SKM-1 (cell line): Measurements from ENCODE around the gene VMAC.
A peak's percentile ranks its signal among the peaks of the same experiment; 100 is the strongest.
"Not testable (repeated sequence)": the region's sequence is repeated elsewhere in the genome, so short reads cannot be mapped to it uniquely, and the experiment has no call there.

ENCODE experiments used
- DNase-seq: peaks from one replicate; lab custom pipeline; 2025; ENCODE audit not compliant: unreplicated experiment; lab: John Stamatoyannopoulos, UW

Gene VMAC

GRCh38 chr19:5904352-5905113 lies at the start of gene VMAC:
Gene VMAC, plus strand, starts transcription at chr19:5904872. Its CDS starts 19 bp downstream, at chr19:5904891.
- DNase-seq: peak; percentile 100

GRCh38 chr19:5855151-5855550 lies 49.5 kb upstream of the VMAC start:
- not testable (repeated sequence) for DNase-seq

DNA sequence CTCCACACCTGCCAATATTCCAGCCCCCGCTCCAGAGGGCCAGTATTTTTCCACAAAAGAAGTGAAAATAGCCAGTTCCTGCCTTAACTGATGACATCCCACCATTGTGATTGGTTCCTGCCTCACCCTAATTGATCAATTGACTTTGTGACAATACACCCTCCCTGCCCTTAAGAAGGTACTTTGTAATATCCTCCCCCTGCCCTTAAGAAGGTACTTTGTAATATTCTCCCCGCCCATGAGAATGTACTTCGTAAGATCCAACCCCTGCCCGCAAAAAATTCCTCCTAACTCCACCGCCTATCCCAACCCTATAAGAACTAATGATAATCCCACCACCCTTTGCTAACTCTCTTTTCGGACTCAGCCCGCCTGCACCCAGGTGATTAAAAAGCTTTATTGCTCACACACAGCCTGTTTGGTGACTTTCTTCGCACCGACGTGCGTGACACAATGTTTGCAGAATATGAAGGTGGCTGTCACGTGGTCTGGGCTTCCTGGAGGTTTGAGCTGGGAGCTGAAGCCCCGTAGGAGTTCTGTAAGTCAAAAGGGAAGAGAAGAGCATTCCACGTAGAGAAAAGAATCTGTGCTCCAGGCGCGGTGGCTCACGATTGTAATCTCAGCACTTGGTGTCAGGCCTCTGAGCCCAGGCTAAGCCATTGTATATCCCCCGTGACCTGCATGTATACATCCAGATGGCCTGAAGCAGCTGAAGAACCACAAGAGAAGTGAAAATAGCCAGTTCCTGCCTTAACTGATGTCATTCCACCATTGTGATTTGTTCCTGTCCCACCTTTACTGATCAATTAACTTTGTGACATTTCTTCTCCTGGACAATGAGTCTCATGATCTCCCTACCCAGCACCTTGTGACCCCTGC lies 47.2 kb upstream of the VMAC start:
- no peak for DNase-seq

GRCh38 chr19:5863030-5863665 lies 41.5 kb upstream of the VMAC start:
- DNase-seq: no peak

- DNase-seq: no peak
These were observed 40.5 kb upstream of the VMAC start for GRCh38 chr19:5864013-5864720.

- DNase-seq: no peak
These were observed 39.8 kb upstream of the VMAC start for GRCh38 chr19:5864725-5865486.

GRCh38 chr19:5865772-5866171 lies 38.9 kb upstream of the VMAC start:
- DNase-seq: no peak

GRCh38 chr19:5867201-5868136 lies 37.2 kb upstream of the VMAC start:
- no peak for DNase-seq

DNA sequence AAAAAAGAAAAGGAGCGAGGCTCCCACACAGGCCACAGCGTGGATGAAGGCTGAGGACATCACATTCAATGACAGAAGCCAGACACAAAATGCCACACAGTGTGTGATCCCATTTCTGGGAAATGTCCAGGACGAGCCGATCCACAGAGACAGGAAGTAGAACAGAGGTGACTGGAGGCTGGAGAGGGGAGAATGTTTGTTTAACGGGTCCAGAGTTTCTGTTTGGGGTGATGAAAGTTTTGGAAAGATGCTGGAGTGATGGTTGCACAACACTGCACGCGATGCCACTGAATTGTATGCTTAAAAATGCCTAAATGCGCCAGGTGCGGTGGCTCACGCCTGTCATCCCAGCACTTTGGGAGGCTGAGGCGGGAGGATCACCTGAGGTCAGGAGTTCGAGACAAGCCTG lies 33.7 kb upstream of the VMAC start:
- DNase-seq: no peak

DNA sequence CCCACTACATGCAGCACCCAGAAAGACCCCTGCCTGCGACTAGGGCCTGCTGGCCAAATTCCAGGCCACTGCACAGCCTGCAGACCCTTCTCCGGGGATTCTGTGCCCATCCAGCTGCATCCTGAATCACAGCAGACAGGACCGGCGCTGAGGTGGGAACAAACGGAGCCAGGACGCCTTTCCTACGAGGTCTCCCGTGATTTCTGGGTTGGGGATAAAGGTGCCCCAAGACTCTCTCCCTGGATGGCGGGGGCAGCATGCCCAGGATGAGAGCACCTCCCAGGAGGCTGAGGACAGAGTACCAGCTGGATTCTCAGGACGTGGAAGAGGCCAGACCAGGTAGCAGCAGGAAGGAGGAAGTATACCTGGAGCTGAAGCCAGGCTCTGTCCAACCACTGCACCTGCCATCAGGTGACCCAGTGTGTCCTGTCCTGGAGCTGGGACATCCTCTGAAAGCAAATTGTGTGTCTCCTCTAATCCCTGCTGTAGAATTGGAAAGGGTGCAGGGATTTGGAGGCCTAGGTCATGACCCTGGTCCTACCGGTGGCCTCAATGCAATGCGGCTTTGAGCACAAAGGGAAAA lies 31.0 kb upstream of the VMAC start:
- DNase-seq: no peak

GRCh38 chr19:5874496-5874895 lies 30.2 kb upstream of the VMAC start:
- DNase-seq: peak; percentile 62

DNA sequence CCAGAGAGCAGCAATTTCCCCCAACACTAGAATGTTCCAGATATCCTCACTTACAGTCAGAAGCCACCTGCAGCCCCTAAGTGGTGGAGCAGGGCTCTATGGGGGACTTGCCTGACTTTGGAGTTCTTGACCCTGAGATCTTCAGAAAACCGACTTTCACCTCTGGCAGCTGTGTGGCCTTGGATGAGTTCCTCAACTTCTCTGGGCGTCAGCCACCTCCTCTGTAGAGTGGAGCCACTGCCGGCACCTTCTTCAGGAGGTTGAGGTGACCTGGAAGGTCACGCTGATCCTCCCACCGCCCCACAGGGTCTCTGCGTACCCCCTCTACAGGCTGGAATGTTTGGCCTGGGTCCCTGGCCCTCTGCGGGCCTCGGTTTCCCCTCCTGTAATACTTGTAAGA lies 27.2 kb upstream of the VMAC start:
- DNase-seq: no peak

DNA sequence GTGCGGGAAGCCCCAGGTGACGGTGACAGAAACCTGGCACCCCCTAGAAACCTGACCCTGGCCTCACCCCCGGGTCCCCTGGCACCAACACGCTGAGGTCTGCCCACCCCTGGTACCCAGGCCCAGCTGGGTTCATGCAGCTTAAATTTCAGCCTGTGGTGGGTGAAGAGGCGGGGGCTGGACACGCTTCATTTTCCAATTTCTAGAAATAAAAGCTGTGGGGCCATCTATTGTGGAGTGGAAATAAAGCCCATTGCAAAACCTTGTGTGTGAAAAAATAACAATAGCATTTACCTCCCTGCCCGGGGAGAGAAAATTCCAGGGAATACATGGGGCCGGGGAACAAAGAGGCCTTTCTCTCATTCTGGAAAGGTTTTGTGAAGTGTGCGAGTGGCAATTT lies 26.8 kb upstream of the VMAC start:
- no peak for DNase-seq

- no peak for DNase-seq
These were observed 24.5 kb upstream of the VMAC start for GRCh38 chr19:5880196-5880595.

GRCh38 chr19:5880604-5881078 lies 24.0 kb upstream of the VMAC start:
- DNase-seq: no peak

DNA sequence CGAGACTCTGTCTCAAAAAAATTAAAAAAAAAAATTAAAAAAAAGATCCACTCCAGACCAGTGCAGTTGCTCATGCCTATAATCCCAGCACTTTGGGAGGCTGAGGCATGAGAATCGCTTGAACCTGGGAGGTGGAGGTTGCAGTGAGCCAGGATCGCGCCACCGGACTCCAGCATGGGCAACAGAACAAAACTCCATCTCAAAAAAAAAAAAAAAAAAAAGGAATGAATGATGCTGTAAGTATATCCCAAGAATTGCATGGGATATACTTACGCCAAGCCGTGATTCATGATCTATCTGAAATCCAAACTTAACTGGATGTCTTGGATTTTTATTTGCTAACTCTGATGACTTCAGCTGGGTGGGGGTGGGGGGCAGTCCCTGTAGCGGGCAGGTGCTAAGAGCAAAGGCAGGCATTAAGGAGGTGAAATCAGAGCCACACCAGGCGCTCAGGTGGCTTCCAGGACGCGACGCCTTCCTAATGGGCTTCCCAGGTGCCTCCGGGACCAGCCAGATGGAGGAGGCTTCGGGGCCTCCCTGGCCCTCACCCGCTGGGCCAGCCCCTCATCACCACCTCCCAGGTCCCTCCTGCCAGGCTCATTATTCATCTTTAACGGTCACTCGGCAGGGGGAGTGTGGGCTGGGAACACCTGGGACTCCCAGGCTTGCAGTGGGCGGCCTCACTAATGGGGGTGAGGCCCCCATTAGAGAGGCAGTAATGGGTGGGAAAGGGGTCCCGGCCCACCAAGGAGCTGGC lies 23.0 kb upstream of the VMAC start:
- DNase-seq: no peak

DNA sequence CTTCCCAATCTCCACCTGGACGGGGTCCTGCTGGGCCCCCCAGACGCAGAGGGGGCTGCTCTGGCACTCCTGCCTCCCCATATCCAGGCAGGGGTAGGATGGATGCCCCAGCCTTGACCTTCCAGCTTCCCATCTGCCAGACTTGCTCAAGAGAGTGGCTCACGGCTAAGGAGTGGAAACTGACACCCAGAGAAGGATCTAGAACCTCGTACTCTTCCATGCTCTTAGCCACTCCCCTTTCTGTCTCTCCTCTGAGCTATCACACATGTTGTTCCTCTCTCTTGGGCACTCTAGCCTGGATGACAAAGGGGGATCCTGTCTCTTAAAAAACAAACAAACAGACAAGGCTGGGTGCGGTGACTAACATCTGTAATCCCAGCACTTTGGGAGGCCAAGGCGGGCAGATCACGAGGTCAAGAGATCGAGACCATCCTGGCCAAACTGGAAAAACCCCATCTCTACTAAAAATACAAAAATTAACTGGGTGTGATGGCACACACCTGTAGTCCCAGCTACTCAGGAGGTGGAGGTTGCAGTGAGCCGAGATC lies 22.2 kb upstream of the VMAC start:
- no peak for DNase-seq
